Lung (tissue), 12 donors: Measurements from ENCODE around the gene PIAS1. TPM values are rescaled to one million over a fixed set of nuclear protein-coding genes. Genes with fewer than 3 reads are reported as not detected.

Source experiments
- ATAC-seq: fragments of 200-7000 bp; cut with Tn5 transposase; one replicate; pipeline ENCODE4 v1.9.1; 2020; ENCODE audit warnings: moderate number of reproducible peaks; ENCODE audit not compliant: insufficient read depth, low FRiP score
- DNase-seq, 3 donors: peaks; one replicate each; pipeline ENCODE4 v3.0.0-alpha.2; 2013 to 2017
- H3K27ac ChIP-seq, 2 donors: one replicate each; pipeline ENCODE4 v1.5.1; 2013; ENCODE audit warnings: mild to moderate bottlenecking in 2 of 2, moderate library complexity in 2 of 2, control low read depth in 1 of 2, inconsistent platforms in 1 of 2, low read depth in 1 of 2, low read length in 1 of 2
- H3K27me3 ChIP-seq, 3 donors: one replicate each; pipeline ENCODE4 v1.5.1; 2013; ENCODE audit warnings: low read length in 2 of 3; ENCODE audit not compliant: control insufficient read depth in 3 of 3, insufficient read depth in 3 of 3
- H3K36me3 ChIP-seq, 4 donors: one replicate each; pipeline ENCODE4 v1.5.1; 2013; ENCODE audit warnings: low read length in 4 of 4, mild to moderate bottlenecking in 1 of 4, moderate library complexity in 1 of 4; ENCODE audit not compliant: control insufficient read depth in 4 of 4, insufficient read depth in 4 of 4
- H3K4me1 ChIP-seq, 5 donors: one replicate each; pipeline ENCODE4 v1.5.1; 2013; ENCODE audit warnings: low read length in 5 of 5, mild to moderate bottlenecking in 2 of 5, moderate library complexity in 1 of 5; ENCODE audit not compliant: control insufficient read depth in 5 of 5, insufficient read depth in 5 of 5
- H3K4me3 ChIP-seq: one replicate; pipeline ENCODE4 v1.5.1; 2013; ENCODE audit warnings: mild to moderate bottlenecking, control low read depth, moderate library complexity
- H3K9ac ChIP-seq, 2 donors: one replicate each; pipeline ENCODE4 v1.5.1; 2013; ENCODE audit warnings: low read length in 2 of 2, control low read depth in 1 of 2; ENCODE audit not compliant: insufficient read depth in 1 of 2
- H3K9me3 ChIP-seq, 4 donors: one replicate each; pipeline ENCODE4 v1.5.1; 2013; ENCODE audit warnings: low read length in 3 of 4, mild to moderate bottlenecking in 1 of 4, moderate library complexity in 1 of 4; ENCODE audit not compliant: control insufficient read depth in 4 of 4, insufficient read depth in 3 of 4
- CTCF ChIP-seq: IDR thresholded peaks from 2 replicates; pipeline ENCODE4 v1.5.1; 2012; ENCODE audit warnings: mild to moderate bottlenecking; ENCODE audit errors: control extremely low read depth, extremely low read depth
- whole genome bisulfite sequencing, 2 donors: extraction: QIAGEN DNeasy Blood & Tissue Kit; methylation state at CpG; one replicate each; pipeline ENCODE4 v1.1.7; 2013; 5-methylcytosine and 5-hydroxymethylcytosine counted together
- polyA plus RNA-seq, 2 donors: library from polyadenylated mRNA; stranded (reverse); fragments of 200-250 nt; gene quantifications; one replicate each; pipeline ENCODE4 v1.2.1, GENCODE V29; 2013
- total RNA-seq, 2 donors: library from RNA; depleted of rRNA in 1 of 2; stranded (reverse); fragments of >200 nt in 1 of 2; gene quantifications; one replicate each; pipeline ENCODE4 v1.2.1, GENCODE V29; 2014 to 2021
- donor health status: control.
- donor health status: control.
- donor health status: Bipolar disorder and iron deficiency.
- donor health status: healthy.
- donor health status: DM: yes; HTN: yes; CAD: no.

Gene PIAS1
- total and polyA plus RNA-seq, 4 donors, result 14.6 to 157 (median 30.4) TPM

GRCh38 chr15:68188647-68189046, 134.5 kb downstream of the PIAS1 start:
- no peak for TF ChIP-seq CTCF
- Histone ChIP-seq H3K4me3 (no peak overlapping the region), H3K27me3 (no peaks in the 10 kb centered on the region), H3K4me1 (peaks cover 0 to 15% (median 12%) of the 10 kb centered on the region in 5 donors), H3K9me3 (no peaks in the 10 kb centered on the region), H3K36me3 (peaks cover 18 to 50% (median 30%) of the 10 kb centered on the region in 4 donors), H3K27ac (no peak overlapping the region), H3K9ac (no peak overlapping the region)
- no peak for DNase-seq
- no peak for ATAC-seq
- 75 to 92% methylated on average over 2 of the region's 2 CpGs for WGBS, 2 donors

GRCh38 chr15:68190048-68190447, 135.9 kb downstream of the PIAS1 start:
- TF ChIP-seq CTCF, result no peak
- no peak overlapping the region for H3K27ac ChIP-seq
- no peak overlapping the region for H3K9ac ChIP-seq
- no peaks in the 10 kb centered on the region for H3K27me3 ChIP-seq
- peaks cover 8 to 40% (median 25%) of the 10 kb centered on the region in 4 donors for H3K36me3 ChIP-seq
- DNase-seq, result no peak
- peaks cover 0 to 15% (median 12%) of the 10 kb centered on the region in 5 donors for H3K4me1 ChIP-seq
- no peak for ATAC-seq
- no peaks in the 10 kb centered on the region for H3K9me3 ChIP-seq
- no peak overlapping the region for H3K4me3 ChIP-seq
- WGBS, 2 donors, result 87 to 90% methylated on average over 4 of the region's 4 CpGs

- Histone ChIP-seq H3K9me3 (no peaks in the 10 kb centered on the region), H3K27ac (no peak overlapping the region), H3K4me3 (no peak overlapping the region), H3K27me3 (no peaks in the 10 kb centered on the region), H3K36me3 (peaks cover 2 to 35% (median 21%) of the 10 kb centered on the region in 4 donors), H3K4me1 (peaks cover 0 to 13% (median 12%) of the 10 kb centered on the region in 5 donors), H3K9ac (no peak overlapping the region)
- no peak for TF ChIP-seq CTCF
- ATAC-seq (no peak), DNase-seq (no peak)
- WGBS, 2 donors, result 54 to 75% methylated on average over 3 of the region's 3 CpGs
Measured at GRCh38 chr15:68191555-68191954, 137.4 kb downstream of the PIAS1 start.

GRCh38 chr15:68192117-68192516, 138.0 kb downstream of the PIAS1 start:
- no peak overlapping the region for H3K9ac ChIP-seq
- no peak overlapping the region for H3K27ac ChIP-seq
- peaks cover 2 to 30% (median 19%) of the 10 kb centered on the region in 4 donors for H3K36me3 ChIP-seq
- TF ChIP-seq CTCF, result no peak
- ATAC-seq (no peak), DNase-seq (no peak)
- peaks cover 0 to 17% (median 8%) of the 10 kb centered on the region in 5 donors for H3K4me1 ChIP-seq
- no peaks in the 10 kb centered on the region for H3K9me3 ChIP-seq
- H3K27me3 ChIP-seq, result no peaks in the 10 kb centered on the region
- H3K4me3 ChIP-seq, result no peak overlapping the region
- 93 to 95% methylated on average over 4 of the region's 4 CpGs for WGBS, 2 donors
